Esophagus squamous epithelium (tissue), 5 donors: ENCODE data around the gene CARMIL3. TPM values are rescaled to one million over a fixed set of nuclear protein-coding genes. Genes with fewer than 3 reads are reported as not detected.
"Not testable (repeated sequence)": the region's sequence is repeated elsewhere in the genome, so short reads cannot be mapped to it uniquely, and the experiment has no call there.

ENCODE experiments used
- DNase-seq: peaks from one replicate; lab custom pipeline; 2025; lab: John Stamatoyannopoulos, UW
- H3K27ac ChIP-seq, 4 donors: fragments of 200-600 bp; sonication (generic); one replicate each; pipeline ENCODE4 v1.5.1; 2016 to 2019; ENCODE audit warnings: mild to moderate bottlenecking in 1 of 4
- H3K27me3 ChIP-seq, 4 donors: fragments of 200-600 bp; sonication (generic); 1 replicate in 3 of 4; 2 replicates in 1 of 4; pipeline versions ENCODE4 v1.5.1 to v1.6.0; 2017 to 2021; ENCODE audit warnings: antibody characterized with exemption in 1 of 4
- H3K36me3 ChIP-seq, 3 donors: fragments of 200-600 bp; sonication (generic); one replicate each; pipeline ENCODE4 v1.5.1; 2016 to 2019
- H3K4me1 ChIP-seq, 3 donors: fragments of 200-600 bp; sonication (generic); one replicate each; pipeline ENCODE4 v1.5.1; 2017 to 2019
- H3K4me3 ChIP-seq, 4 donors: fragments of 200-600 bp; sonication (generic); 1 replicate in 3 of 4; 2 replicates in 1 of 4; pipeline ENCODE4 v1.5.1; 2016 to 2019; ENCODE audit warnings: mild to moderate bottlenecking in 2 of 4, moderate library complexity in 1 of 4
- H3K9me3 ChIP-seq, 3 donors: fragments of 200-600 bp; sonication (generic); one replicate each; pipeline ENCODE4 v1.5.1; 2016 to 2019
- POLR2A ChIP-seq, 4 donors: fragments of 450-650 bp; IDR thresholded peaks; one replicate each; pipeline ENCODE4 v1.6.1; 2017; ENCODE audit warnings: antibody characterized with exemption in 4 of 4, mild to moderate bottlenecking in 4 of 4, moderate library complexity in 3 of 4
- WGBS, 2 donors: methylation state at CpG; one replicate each; pipeline ENCODE4 v1.1.5; 2018; 5-methylcytosine and 5-hydroxymethylcytosine counted together
- intact Hi-C: fragments of 100-400 bp; cut with DNase I; formaldehyde crosslinking; loops from one replicate; pipeline ENCODE4 v1.15.0; 2022
- total RNA-seq, 4 donors: library from RNA; depleted of rRNA; stranded (reverse); fragments of >200 nt; gene quantifications; one replicate each; pipeline ENCODE4 v1.1.0, GENCODE V29; 2016
- TF ChIP-seq, protein P1 (sequence below), 6 experiments: fragments of 450-650 bp in 4 of 6; fragments of 200-600 bp in 2 of 6; sonication (generic) in 2 of 6; IDR thresholded peaks; one replicate each; pipeline ENCODE4 v1.5.1; 2016 to 2019; ENCODE audit warnings: antibody characterized with exemption in 6 of 6, mild to moderate bottlenecking in 4 of 6, moderate library complexity in 4 of 6
- donor health status: DM: yes; HTN: yes; CAD: no.

The CARMIL3 gene
- total RNA-seq, 4 donors from 2014 or later: 0.38 to 1.2 (median 0.86) TPM

GRCh38 chr14:24100197-24100981, 48.6 kb downstream of the CARMIL3 start:
- no peak for DNase-seq
- WGBS, 2 donors: 67 to 92% methylated on average over 3 to 4 of the region's 4 CpGs
- intact Hi-C loops: loop anchor here (5.0 kb wide), 1 partner anchor 43 kb away; no protein-coding TSS in a partner anchor
- Histone ChIP-seq H3K4me1 (peaks cover 4 to 5% (median 4%) of the 10 kb centered on the region in 3 donors), H3K36me3 (peaks cover 0 to 66% (median 6%) of the 10 kb centered on the region in 3 donors), H3K27me3 (no peaks in the 10 kb centered on the region), H3K4me3 (no peak overlapping the region), H3K27ac (no peak overlapping the region), H3K9me3 (no peaks in the 10 kb centered on the region)
- TF ChIP-seq, protein P1, sequence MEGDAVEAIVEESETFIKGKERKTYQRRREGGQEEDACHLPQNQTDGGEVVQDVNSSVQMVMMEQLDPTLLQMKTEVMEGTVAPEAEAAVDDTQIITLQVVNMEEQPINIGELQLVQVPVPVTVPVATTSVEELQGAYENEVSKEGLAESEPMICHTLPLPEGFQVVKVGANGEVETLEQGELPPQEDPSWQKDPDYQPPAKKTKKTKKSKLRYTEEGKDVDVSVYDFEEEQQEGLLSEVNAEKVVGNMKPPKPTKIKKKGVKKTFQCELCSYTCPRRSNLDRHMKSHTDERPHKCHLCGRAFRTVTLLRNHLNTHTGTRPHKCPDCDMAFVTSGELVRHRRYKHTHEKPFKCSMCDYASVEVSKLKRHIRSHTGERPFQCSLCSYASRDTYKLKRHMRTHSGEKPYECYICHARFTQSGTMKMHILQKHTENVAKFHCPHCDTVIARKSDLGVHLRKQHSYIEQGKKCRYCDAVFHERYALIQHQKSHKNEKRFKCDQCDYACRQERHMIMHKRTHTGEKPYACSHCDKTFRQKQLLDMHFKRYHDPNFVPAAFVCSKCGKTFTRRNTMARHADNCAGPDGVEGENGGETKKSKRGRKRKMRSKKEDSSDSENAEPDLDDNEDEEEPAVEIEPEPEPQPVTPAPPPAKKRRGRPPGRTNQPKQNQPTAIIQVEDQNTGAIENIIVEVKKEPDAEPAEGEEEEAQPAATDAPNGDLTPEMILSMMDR (IDR thresholded peaks at IDR 0.05): no peak
- no peak for TF ChIP-seq POLR2A (IDR thresholded peaks at IDR 0.05)

DNA sequence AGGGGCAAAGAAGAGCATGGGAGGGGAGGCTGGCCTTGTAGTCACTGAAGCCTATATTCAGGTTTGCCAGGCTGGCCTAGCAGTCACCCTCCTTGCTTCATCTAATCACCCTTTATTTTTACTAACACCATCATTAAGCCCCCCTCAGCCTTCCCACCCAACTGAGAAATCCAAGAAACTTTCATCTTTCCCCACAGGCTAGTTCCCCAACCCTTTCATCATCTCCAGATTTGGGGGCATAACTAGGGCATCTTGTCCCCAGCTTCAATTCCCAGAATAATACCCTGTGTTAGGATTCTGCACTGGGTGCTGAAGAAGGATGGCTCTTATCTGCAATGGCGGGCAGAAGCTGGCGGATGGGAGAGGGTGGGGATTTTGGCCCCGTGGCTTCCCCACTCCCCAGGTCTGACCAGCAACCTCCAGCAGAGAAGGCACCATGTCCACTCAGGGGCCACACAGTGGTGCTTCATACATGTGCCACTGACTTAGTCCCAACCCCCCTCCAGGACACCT, 49.2 kb downstream of the CARMIL3 start:
- no peak overlapping the region for H3K4me3 ChIP-seq
- WGBS, 2 donors: no CpG with 5 or more reads among the region's 3 CpGs
- peaks cover 0 to 66% (median 6%) of the 10 kb centered on the region in 3 donors for H3K36me3 ChIP-seq
- H3K9me3 ChIP-seq: no peaks in the 10 kb centered on the region
- intact Hi-C loops: loop anchor here (5.0 kb wide), 1 partner anchor 44 kb away; no protein-coding TSS in a partner anchor
- no peaks in the 10 kb centered on the region for H3K4me1 ChIP-seq
- H3K27me3 ChIP-seq: no peaks in the 10 kb centered on the region
- H3K27ac ChIP-seq: no peak overlapping the region
- no peak for TF ChIP-seq POLR2A (IDR thresholded peaks at IDR 0.05)
- no peak for DNase-seq

- intact Hi-C loops: loop anchor here (5.0 kb wide), 1 partner anchor 45 kb away; no protein-coding TSS in a partner anchor
- H3K4me1 ChIP-seq: peaks cover 0 to 4% (median 0%) of the 10 kb centered on the region in 3 donors
- no peak overlapping the region for H3K4me3 ChIP-seq
- H3K27me3 ChIP-seq: no peaks in the 10 kb centered on the region
- no peak for DNase-seq
- H3K36me3 ChIP-seq: peaks cover 0 to 66% (median 6%) of the 10 kb centered on the region in 3 donors
- TF ChIP-seq POLR2A (IDR thresholded peaks at IDR 0.05): no peak
- TF ChIP-seq, protein P1 (IDR thresholded peaks at IDR 0.05): no peak
- 90 to 96% methylated on average over 5 to 6 of the region's 7 CpGs for WGBS, 2 donors
- H3K9me3 ChIP-seq: no peaks in the 10 kb centered on the region
- H3K27ac ChIP-seq: no peak overlapping the region
Measured at GRCh38 chr14:24102357-24103048, 50.7 kb downstream of the CARMIL3 start.

- Histone ChIP-seq H3K9me3 (no peaks in the 10 kb centered on the region), H3K27ac (no peak overlapping the region), H3K4me1 (peaks cover 0 to 5% (median 0%) of the 10 kb centered on the region in 3 donors), H3K36me3 (peaks cover 0 to 57% (median 6%) of the 10 kb centered on the region in 3 donors), H3K4me3 (no peak overlapping the region), H3K27me3 (no peaks in the 10 kb centered on the region)
- 87 to 93% methylated on average over 3 of the region's 13 CpGs for WGBS, 2 donors
- no peak for DNase-seq
- intact Hi-C loops: loop anchor here (5.0 kb wide), 1 partner anchor 46 kb away; no protein-coding TSS in a partner anchor
- TF ChIP-seq, protein P1 (IDR thresholded peaks at IDR 0.05): no peak
- no peak for TF ChIP-seq POLR2A (IDR thresholded peaks at IDR 0.05)
Measured at GRCh38 chr14:24103451-24103850, 51.6 kb downstream of the CARMIL3 start.

DNA sequence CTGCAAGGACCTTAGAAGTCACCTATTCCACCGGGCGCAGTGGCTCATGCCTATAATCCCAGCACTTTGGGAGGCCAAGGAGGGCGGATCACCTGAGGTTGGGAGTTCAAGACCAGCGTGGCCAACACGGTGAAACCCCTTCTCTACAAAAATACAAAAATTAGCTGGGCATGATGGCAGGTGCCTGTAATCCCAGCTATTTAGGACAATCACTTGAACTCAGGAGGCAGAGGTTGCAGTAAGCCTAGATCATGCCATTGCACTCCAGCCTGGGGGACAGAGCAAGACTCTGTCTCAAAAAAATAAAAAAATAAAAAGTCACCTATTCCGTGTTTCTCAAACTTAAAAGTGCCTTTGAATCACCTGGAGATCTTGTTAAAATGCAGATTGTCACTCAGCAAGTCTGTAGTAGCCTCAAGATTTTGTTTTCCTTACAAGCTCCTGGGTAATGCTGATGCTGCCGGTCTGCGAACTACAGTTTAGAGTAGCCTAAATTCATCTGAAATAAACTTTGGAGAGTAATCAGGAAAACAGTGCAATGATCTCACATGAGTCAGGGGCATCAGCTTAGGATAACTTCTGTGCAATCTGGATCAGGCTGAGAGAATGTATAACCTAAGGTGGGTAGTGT, 53.9 kb downstream of the CARMIL3 start:
- H3K9me3 ChIP-seq, DNase-seq, H3K27ac ChIP-seq, H3K4me3 ChIP-seq, H3K27me3 ChIP-seq, intact Hi-C loops: not testable (repeated sequence)
- Histone ChIP-seq H3K4me1 (peaks cover 0 to 14% (median 0%) of the 10 kb centered on the region in 3 donors), H3K36me3 (peaks cover 0 to 34% (median 6%) of the 10 kb centered on the region in 3 donors)
- 84 to 93% methylated on average over 8 of the region's 8 CpGs for WGBS, 2 donors
